KMS-11 (cell line): ENCODE results near the gene SLC4A8.

ENCODE experiments used
- H2AFZ ChIP-seq: fragments of 200-600 bp; sonication (generic); 2 replicates; pipeline ENCODE4 v1.6.1; 2016; ENCODE audit warnings: antibody characterized with exemption, mixed run types, low read depth
- H3K27ac ChIP-seq: fragments of 200-600 bp; sonication (generic); 2 replicates; pipeline ENCODE4 v1.6.1; 2016; ENCODE audit warnings: mild to moderate bottlenecking, mixed run types
- H3K27me3 ChIP-seq: fragments of 200-600 bp; sonication (generic); 2 replicates; pipeline ENCODE4 v1.6.1; 2017; ENCODE audit warnings: mild to moderate bottlenecking, low read depth, mixed run types, moderate library complexity; ENCODE audit not compliant: insufficient read depth
- H3K36me3 ChIP-seq: fragments of 200-600 bp; sonication (generic); 2 replicates; pipeline ENCODE4 v1.6.1; 2017; ENCODE audit warnings: mild to moderate bottlenecking, mixed run types; ENCODE audit not compliant: insufficient read depth
- H3K4me1 ChIP-seq: fragments of 200-600 bp; sonication (generic); 2 replicates; pipeline ENCODE4 v1.6.1; 2016; ENCODE audit warnings: mild to moderate bottlenecking, low read depth, mixed run types; ENCODE audit not compliant: poor library complexity, severe bottlenecking
- H3K4me2 ChIP-seq: fragments of 200-600 bp; sonication (generic); 2 replicates; pipeline ENCODE4 v1.7.0; 2016; ENCODE audit warnings: mild to moderate bottlenecking, mixed run types
- H3K4me3 ChIP-seq: fragments of 200-600 bp; sonication (generic); IDR thresholded peaks from 2 replicates; pipeline ENCODE4 v1.6.1; 2017; ENCODE audit warnings: low read depth, low read length, mixed read lengths; ENCODE audit not compliant: insufficient read depth
- H3K79me2 ChIP-seq: fragments of 200-600 bp; sonication (generic); 2 replicates; pipeline ENCODE4 v1.6.1; 2016; ENCODE audit warnings: low read depth, mixed run types; ENCODE audit not compliant: insufficient read depth
- H3K9ac ChIP-seq: fragments of 200-600 bp; sonication (generic); 2 replicates; pipeline ENCODE4 v1.6.1; 2016; ENCODE audit warnings: mild to moderate bottlenecking, mixed run types
- H4K20me1 ChIP-seq: fragments of 200-600 bp; sonication (generic); 2 replicates; pipeline ENCODE4 v1.6.1; 2016; ENCODE audit warnings: mild to moderate bottlenecking, mixed run types; ENCODE audit not compliant: insufficient read depth
- TF ChIP-seq, protein P1 (sequence below): fragments of 200-600 bp; sonication (generic); conservative IDR thresholded peaks from 2 replicates; pipeline ENCODE4 v1.6.1; 2017; ENCODE audit warnings: low read depth, mild to moderate bottlenecking, antibody characterized with exemption, low read length, moderate library complexity, mixed read lengths

The SLC4A8 gene

DNA sequence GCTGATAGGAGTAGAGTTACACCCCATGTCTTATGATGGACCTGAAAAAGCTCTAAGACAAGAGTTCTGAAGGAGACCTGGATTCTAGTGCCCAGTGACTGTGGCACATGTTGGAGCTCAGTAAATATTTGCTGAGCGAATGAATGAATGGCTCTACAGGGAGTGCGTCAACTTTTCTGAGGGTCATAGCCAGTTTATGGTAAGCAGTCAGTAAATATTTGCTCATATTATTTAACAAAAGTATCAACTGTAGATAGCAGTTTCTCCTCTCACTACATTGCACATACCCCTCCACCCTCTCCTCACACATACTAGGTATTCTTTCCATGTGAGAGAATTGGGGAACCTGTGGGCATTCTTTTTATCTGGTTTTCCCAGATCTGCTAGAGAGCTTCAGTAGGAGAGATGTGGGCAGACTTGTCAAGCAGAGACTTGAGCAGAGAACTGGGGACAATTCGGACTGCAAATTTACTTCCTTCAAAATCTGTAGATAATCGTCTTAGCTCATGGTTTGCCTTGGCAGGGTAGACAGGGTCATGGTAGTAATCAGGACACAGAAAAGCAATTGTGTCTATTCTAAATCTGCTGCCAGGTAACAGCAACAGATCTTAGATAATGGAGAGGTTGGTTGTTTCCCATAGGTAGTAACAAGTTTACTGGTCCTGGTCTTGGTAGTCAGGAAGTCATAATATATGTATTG, 5.7 kb downstream of the SLC4A8 start:
- no peak overlapping the region for H3K9ac ChIP-seq
- H3K4me1 ChIP-seq = peaks cover 14% of the 10 kb centered on the region
- no peak overlapping the region for H2AFZ ChIP-seq
- H3K4me2 ChIP-seq = no peak overlapping the region
- no peaks in the 10 kb centered on the region for H3K27me3 ChIP-seq
- H4K20me1 ChIP-seq = no peaks in the 10 kb centered on the region
- no peaks in the 10 kb centered on the region for H3K36me3 ChIP-seq
- no peaks in the 10 kb centered on the region for H3K79me2 ChIP-seq
- H3K27ac ChIP-seq = no peak overlapping the region
- TF ChIP-seq, protein P1, sequence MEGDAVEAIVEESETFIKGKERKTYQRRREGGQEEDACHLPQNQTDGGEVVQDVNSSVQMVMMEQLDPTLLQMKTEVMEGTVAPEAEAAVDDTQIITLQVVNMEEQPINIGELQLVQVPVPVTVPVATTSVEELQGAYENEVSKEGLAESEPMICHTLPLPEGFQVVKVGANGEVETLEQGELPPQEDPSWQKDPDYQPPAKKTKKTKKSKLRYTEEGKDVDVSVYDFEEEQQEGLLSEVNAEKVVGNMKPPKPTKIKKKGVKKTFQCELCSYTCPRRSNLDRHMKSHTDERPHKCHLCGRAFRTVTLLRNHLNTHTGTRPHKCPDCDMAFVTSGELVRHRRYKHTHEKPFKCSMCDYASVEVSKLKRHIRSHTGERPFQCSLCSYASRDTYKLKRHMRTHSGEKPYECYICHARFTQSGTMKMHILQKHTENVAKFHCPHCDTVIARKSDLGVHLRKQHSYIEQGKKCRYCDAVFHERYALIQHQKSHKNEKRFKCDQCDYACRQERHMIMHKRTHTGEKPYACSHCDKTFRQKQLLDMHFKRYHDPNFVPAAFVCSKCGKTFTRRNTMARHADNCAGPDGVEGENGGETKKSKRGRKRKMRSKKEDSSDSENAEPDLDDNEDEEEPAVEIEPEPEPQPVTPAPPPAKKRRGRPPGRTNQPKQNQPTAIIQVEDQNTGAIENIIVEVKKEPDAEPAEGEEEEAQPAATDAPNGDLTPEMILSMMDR = no peak
- H3K4me3 ChIP-seq = no peak overlapping the region

DNA sequence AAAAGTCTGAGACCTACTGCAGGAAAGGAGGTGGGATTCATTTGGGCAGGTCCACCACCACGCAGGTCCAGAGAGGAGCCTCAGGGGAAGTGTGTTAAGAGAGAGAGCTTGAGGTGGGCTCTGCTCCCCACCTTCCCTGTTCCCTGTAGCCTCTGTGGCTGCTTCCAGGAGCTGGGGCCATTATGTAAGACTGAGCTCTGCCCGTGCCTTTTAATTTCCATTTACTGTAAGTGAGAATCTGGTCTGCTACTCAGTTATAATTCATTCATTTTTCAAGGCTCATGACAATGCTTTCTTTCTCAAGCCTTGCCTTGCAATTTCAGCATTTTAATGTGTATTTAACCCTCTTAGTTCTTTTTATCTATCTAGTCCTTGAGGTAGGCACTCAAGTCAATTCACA, 8.3 kb downstream of the SLC4A8 start:
- no peaks in the 10 kb centered on the region for H3K27me3 ChIP-seq
- H3K9ac ChIP-seq = no peak overlapping the region
- H3K4me1 ChIP-seq = peaks cover 11% of the 10 kb centered on the region
- H3K27ac ChIP-seq = no peak overlapping the region
- no peaks in the 10 kb centered on the region for H4K20me1 ChIP-seq
- TF ChIP-seq, protein P1 = no peak
- H3K36me3 ChIP-seq = no peaks in the 10 kb centered on the region
- H3K4me3 ChIP-seq = no peak overlapping the region
- no peak overlapping the region for H2AFZ ChIP-seq
- H3K79me2 ChIP-seq = no peaks in the 10 kb centered on the region
- H3K4me2 ChIP-seq = no peak overlapping the region

DNA sequence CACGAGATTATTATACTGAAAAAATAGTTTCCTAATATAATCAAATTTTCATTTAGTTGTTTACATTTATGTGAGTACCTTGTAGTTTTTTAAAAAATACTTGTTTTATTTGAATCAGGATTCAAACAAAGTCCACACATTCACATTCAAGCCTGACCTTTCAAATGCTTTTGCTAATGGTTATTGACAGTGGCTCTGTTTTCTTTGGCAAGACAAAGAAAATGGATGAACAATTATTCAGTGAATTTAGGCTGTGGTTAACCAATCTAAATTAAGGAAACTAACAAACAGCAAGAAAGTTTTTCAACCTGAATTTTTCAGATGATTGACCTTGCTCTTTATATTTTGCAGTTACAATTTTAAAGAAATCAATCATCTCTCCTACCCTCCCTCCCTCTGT, 9.7 kb downstream of the SLC4A8 start:
- H3K79me2 ChIP-seq = no peaks in the 10 kb centered on the region
- no peak overlapping the region for H2AFZ ChIP-seq
- no peak overlapping the region for H3K4me2 ChIP-seq
- TF ChIP-seq, protein P1 = no peak
- H3K4me1 ChIP-seq = peaks cover 9% of the 10 kb centered on the region
- no peaks in the 10 kb centered on the region for H3K36me3 ChIP-seq
- no peak overlapping the region for H3K4me3 ChIP-seq
- H3K9ac ChIP-seq = no peak overlapping the region
- no peak overlapping the region for H3K27ac ChIP-seq
- H4K20me1 ChIP-seq = no peaks in the 10 kb centered on the region
- no peaks in the 10 kb centered on the region for H3K27me3 ChIP-seq

DNA sequence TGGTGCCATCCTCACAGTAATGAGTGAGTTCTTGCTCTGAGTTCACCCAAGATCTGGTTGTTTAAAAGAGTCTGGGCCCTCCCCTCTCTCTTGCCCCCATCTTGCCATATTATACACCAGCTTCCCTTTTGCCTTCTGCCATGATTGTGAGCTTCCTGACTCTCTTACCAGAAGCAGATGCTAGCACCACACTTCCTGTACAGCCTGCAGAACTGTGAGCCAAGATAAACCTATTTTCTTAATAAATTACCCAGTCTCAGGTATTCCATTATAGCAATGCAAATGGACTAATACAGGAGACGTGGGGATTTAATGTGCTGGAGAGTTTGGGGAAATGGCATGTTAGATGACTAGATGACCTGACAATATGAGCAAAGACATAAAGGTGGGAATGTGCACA, 12.8 kb downstream of the SLC4A8 start:
- no peak overlapping the region for H3K9ac ChIP-seq
- TF ChIP-seq, protein P1 = no peak
- no peaks in the 10 kb centered on the region for H4K20me1 ChIP-seq
- H3K27me3 ChIP-seq = no peaks in the 10 kb centered on the region
- no peak overlapping the region for H2AFZ ChIP-seq
- H3K4me1 ChIP-seq = no peaks in the 10 kb centered on the region
- no peaks in the 10 kb centered on the region for H3K79me2 ChIP-seq
- H3K4me2 ChIP-seq = no peak overlapping the region
- no peak overlapping the region for H3K27ac ChIP-seq
- no peak overlapping the region for H3K4me3 ChIP-seq
- no peaks in the 10 kb centered on the region for H3K36me3 ChIP-seq
